KOPT-K1 (cell line): ENCODE results near the gene ZNF783.
"Not testable (repeated sequence)": the region's sequence is repeated elsewhere in the genome, so short reads cannot be mapped to it uniquely, and the experiment has no call there.

Source experiments
- H3K27ac ChIP-seq: fragments of 200-600 bp; sonication (generic); 2 replicates; pipeline ENCODE4 v1.5.1; 2016; ENCODE audit warnings: antibody characterized with exemption, mild to moderate bottlenecking, low read depth, low read length; ENCODE audit not compliant: poor library complexity, severe bottlenecking
- H3K36me3 ChIP-seq: fragments of 200-600 bp; sonication (generic); 2 replicates; pipeline ENCODE4 v1.5.1; 2017; ENCODE audit warnings: antibody characterized with exemption, mild to moderate bottlenecking, low read length, moderate library complexity; ENCODE audit not compliant: insufficient read depth
- H3K9me3 ChIP-seq: fragments of 200-600 bp; sonication (generic); 2 replicates; pipeline ENCODE4 v1.5.1; 2017; ENCODE audit warnings: antibody characterized with exemption, low read length, mild to moderate bottlenecking; ENCODE audit not compliant: insufficient read depth, poor library complexity, severe bottlenecking

Gene ZNF783

DNA sequence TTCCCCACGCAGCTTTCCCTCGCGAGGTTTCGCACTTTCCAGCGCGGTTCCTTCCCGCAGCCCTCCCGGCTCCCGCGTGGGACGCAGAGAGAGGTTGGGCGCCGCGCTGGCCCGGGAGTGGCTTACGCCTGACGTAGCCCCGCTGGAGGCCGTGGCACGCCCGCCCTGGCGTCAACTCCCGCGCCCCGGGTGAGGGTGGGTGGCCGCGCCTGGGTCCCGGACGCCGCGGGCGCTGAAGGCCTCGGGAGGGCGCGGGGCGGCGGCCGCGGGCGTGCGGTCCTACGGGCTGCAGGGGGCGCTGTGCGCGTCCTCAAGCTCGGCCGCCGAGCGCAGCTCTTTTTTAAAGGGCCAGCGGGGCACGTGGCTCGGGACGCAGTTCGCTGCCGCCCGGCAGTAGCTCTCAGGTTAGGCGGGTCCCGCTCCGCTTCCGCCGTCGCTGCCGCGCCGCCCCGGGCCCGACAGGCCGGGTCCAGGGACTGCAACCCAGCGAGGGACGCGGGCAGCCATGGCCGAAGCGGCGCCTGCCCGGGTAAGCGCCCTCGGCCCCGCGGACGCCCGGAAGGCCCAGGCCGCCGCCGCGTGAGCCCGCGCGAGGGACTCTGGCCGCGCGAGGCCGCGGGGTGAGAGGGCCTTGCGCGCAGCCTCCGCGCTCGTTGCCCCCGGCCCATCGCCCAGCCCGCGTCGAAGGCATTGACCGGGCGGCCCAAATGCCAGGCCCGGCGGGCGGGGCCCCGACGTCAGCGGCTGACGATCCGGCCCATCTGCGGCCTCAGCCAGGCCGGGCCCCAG is at the start of gene ZNF783:
Gene ZNF783 (plus strand): TSS at position 368 of the 789 bp plus-strand sequence. CDS start 138 bp downstream, at position 506.
- Histone ChIP-seq H3K9me3 (no peaks in the 10 kb centered on the region), H3K27ac (peak within 1 kb of the TSS; percentile 65), H3K36me3 (peaks cover 23% of the 10 kb centered on the region)

DNA sequence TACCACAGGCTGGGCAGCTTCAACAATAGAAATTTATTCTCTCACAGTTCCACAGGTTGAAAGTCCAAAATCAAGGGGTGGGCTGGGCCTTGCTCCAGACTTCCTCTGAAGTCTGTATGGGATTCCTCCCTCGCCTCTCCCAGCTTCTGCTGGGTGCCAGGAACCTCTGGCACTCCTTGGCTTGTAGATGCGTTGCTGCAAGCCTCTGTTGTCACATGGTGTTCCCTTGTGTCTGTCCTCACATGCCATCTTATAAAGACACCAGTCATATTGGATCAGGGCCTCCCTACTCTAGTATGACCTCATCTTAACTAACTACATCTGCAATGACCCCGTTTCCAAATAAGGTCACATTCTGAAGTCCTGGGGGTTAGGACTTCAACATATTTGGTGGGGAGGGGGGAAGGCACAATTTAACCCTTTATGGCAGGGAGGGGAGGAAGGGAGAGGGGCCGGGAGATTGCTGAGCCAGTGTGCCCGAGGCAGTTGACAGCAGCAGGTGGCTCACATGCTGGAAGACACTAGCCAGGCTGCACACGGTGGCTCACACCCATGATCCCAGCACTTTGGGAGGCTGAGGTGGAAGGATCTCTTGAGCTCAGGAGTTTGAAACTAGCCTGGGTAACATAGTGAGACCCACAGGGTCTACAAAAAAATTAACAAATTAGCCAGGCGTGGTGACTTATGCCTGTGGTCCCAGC is 47.8 kb upstream of the ZNF783 start:
- Histone ChIP-seq H3K9me3 (no peaks in the 10 kb centered on the region), H3K27ac (no peak overlapping the region), H3K36me3 (peaks cover 100% of the 10 kb centered on the region)

DNA sequence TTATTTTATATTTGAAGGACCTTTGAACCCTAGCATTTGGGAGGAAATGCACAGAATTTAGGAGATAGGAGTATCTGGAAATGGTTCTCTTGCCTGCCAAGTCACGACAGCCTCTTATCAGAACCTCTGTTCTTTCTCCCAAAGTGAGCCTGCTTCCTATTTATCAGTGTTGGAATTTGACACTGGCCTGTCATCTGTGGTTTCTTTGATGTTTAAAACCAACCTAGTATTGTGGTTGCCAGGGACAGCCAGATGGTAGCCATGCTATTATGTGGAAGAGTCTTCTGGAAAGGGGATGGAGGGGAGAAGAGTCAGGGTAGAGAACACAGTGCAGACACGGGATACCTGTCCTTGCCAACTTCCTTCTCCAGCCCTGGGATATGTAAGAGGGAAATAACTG is 45.6 kb upstream of the ZNF783 start:
- peaks cover 100% of the 10 kb centered on the region for H3K36me3 ChIP-seq
- no peak overlapping the region for H3K27ac ChIP-seq
- H3K9me3 ChIP-seq, result no peaks in the 10 kb centered on the region

DNA sequence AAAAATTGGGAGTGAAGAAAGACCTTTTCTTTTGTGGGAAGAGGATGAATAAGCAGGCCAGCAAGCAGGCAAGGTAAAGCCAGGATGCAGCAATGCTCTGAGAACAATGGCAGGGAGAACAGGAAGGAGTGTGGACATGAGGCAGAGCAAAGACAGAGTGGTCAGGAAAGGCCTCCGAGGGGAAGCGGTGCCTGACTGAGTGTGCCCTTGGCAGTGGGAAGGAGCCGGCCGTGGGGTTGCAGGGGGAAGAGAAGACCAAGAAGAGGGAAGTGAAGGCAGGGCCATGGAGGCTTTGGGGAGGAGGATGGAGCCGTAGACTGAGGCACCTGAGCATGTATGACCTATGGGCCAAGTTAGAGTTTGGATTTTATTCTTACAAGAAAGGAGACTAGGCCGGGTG is 44.4 kb upstream of the ZNF783 start:
- H3K27ac ChIP-seq, result no peak overlapping the region
- H3K36me3 ChIP-seq, result peaks cover 97% of the 10 kb centered on the region
- no peaks in the 10 kb centered on the region for H3K9me3 ChIP-seq

DNA sequence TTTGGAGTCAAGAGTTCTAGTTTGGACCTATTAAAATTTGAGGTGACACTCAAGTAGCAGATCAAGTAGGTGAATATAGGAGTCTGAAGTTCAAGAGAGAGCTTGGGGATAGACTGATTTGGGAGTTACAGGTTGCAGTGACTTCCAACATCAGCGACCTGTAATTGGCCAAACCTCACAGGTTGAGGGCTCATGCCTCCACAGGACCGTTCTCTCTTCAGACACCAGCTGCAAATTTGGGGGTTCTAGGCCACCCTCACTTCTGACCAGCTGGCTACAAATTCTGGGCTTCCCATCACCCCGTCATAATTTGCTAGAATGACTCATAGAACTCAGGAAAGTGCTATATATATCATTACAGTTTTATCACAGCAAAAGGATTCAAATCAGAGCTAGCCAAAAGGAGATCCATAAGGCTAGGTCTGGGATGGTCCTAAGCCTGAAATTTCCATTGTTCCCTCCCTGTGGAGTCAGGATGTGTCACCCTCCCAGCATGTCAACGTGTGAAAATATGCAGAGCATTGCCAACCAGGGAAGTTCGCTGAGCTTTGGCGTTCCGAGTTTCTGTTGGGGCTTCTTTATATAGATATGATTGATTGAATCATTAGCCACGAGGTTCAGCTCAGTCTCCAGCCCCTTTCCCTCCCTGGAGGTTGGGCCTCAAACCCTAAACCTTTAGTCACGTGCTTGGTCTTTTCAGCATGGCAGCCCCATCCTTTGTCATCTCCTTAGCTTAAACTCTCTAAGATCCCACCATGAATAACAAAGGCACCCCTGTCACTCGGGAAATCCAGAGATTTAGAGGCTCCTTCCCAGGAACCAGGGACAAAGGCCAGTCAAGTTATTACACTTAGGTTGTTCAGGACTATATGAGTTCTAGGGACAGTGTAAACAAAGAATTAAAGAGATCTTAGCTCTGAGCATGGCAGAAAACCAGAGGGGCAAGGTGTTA is 43.3 kb upstream of the ZNF783 start:
- H3K9me3 ChIP-seq, result no peaks in the 10 kb centered on the region
- peaks cover 94% of the 10 kb centered on the region for H3K36me3 ChIP-seq
- no peak overlapping the region for H3K27ac ChIP-seq

DNA sequence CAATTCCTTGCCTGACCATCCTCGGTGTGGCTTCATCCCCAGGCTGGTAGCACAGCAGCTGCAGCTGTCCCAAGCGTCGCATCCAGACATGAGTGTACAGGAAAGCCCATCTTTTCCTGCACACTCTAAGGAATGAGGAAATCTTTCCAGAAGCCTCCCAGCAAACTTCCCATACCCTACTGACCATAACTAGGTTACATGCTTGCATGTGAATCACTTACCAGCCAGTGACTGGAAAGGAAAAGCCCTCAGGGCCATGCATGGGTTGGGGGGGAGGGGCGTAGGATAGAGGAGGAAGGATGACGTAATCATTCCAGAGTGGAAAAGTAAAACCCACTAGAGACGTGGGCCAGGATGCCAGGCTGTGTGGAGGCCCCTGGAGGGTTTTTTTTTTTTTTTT is 41.5 kb upstream of the ZNF783 start:
- Histone ChIP-seq H3K36me3 (peaks cover 91% of the 10 kb centered on the region), H3K9me3 (no peaks in the 10 kb centered on the region), H3K27ac (no peak overlapping the region)

DNA sequence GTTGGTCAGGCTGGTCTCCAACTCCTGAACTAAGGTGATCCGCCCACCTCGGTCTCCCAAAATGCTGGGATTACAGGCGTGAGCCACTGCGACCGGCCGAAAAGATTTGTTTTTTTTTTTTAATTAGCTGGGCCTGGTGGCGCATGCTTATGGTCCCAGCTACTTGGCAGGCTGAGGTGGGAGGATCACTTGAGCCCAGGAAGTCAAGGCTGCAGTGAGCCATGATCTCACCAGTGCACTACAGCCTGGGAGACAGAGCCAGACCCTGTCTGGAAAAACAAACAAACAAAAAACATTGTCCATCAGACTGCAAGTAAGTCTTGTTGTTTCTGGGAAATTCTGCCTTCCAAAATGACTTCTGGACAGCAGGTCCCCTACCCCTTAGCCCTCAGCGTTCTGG is 38.8 kb upstream of the ZNF783 start:
- peaks cover 74% of the 10 kb centered on the region for H3K36me3 ChIP-seq

DNA sequence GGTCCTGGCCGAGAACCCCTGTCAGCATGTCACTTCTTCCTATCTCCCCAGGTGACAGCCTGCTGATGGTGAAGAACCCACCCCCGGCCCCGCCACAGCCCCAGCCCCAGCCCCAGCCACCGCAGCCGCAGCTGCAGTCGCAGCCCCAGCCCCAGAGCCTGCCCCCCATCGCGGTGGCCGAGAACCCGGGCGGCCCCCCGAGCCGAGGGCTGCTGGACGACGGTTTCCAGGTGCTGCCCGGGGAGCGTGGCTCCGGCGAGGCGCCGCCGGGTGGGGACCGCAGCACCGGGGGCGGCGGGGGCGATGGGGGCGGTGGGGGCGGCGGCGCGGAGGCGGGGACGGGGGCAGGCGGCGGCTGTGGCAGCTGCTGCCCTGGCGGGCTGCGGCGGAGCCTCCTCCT is 38.2 kb upstream of the ZNF783 start:
- Histone ChIP-seq H3K27ac (no peak overlapping the region), H3K36me3 (peaks cover 68% of the 10 kb centered on the region), H3K9me3 (no peaks in the 10 kb centered on the region)

More for the DNA sequence above, 38.8 kb upstream of the ZNF783 start:
- Histone ChIP-seq H3K9me3 (no peaks in the 10 kb centered on the region), H3K27ac (no peak overlapping the region)

DNA sequence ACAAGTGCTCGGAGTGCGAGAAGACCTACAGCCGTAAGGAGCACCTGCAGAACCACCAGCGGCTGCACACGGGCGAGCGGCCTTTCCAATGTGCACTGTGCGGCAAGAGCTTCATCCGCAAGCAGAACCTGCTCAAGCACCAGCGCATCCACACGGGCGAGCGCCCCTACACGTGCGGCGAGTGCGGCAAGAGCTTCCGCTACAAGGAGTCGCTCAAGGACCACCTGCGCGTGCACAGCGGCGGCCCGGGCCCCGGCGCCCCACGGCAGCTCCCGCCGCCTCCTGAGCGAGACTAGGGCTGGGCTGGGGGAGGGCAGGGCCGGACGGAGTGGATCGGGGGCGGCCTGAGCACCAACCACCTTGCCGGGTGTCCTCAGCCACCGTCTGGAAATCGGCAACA is 37.6 kb upstream of the ZNF783 start:
- no peaks in the 10 kb centered on the region for H3K9me3 ChIP-seq
- no peak overlapping the region for H3K27ac ChIP-seq
- peaks cover 62% of the 10 kb centered on the region for H3K36me3 ChIP-seq

DNA sequence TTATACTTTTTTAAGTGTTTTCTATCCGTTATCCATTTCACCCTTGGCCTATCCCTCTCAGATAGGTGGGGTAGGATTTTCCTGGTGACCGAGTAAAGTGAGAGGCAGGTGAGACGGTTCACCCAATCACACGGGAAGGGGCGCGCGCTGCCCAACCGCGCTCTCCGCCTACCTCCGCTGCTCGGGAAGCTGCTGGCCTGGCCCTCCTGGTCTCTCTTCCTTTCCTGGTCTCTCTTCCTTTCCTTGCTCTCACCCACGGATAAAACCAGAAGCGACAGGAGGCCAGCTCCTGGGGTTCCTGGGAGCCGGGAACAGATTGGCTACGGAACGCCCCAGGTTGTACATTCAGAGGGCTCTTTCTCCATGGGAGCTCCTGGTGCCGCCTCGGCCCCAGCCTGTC is 36.9 kb upstream of the ZNF783 start:
- H3K27ac ChIP-seq, result no peak overlapping the region
- peaks cover 55% of the 10 kb centered on the region for H3K36me3 ChIP-seq
- H3K9me3 ChIP-seq, result no peaks in the 10 kb centered on the region

DNA sequence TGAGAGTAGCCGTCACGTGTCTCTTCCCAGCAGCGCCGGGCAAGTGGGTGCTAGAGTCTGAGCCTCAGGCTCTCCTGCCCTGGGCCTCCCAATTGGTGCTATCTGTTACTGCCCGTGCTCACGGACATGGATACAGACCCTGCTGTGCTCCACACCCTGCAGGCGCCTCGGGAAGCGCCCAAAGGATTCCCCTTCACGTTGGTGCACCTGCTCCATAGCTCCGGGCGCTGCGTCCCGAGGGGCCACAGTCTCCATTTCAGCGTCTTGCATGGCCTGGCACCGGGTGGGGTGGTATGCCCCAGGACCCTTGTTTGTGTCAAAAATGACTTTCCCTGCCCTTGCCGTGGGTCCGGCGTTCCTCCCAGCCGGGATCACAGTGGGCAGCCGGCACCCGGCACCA is 36.3 kb upstream of the ZNF783 start:
- peaks cover 49% of the 10 kb centered on the region for H3K36me3 ChIP-seq
- H3K27ac ChIP-seq, result no peak overlapping the region
- H3K9me3 ChIP-seq, result no peaks in the 10 kb centered on the region

DNA sequence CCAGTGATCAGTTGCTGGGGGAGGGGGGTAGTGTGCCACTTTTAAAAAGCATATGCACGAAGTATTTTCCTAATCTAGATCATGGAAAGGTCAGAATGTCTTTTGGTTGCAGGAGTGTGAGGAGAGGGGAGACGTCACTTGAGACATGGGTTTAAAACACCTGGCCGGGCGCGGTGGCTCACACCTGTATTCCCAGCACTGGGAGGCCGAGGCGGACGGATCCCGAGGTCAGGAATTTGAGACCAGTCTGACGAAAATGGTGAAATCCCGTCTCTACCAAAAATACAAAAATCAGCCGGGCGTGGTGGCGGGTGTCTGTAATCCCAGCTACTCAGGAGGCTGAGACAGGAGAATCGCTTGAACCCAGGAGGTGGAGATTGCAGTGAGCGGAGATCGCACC is 35.6 kb upstream of the ZNF783 start:
- H3K9me3 ChIP-seq, H3K27ac ChIP-seq: not testable (repeated sequence)
- peaks cover 42% of the 10 kb centered on the region for H3K36me3 ChIP-seq

DNA sequence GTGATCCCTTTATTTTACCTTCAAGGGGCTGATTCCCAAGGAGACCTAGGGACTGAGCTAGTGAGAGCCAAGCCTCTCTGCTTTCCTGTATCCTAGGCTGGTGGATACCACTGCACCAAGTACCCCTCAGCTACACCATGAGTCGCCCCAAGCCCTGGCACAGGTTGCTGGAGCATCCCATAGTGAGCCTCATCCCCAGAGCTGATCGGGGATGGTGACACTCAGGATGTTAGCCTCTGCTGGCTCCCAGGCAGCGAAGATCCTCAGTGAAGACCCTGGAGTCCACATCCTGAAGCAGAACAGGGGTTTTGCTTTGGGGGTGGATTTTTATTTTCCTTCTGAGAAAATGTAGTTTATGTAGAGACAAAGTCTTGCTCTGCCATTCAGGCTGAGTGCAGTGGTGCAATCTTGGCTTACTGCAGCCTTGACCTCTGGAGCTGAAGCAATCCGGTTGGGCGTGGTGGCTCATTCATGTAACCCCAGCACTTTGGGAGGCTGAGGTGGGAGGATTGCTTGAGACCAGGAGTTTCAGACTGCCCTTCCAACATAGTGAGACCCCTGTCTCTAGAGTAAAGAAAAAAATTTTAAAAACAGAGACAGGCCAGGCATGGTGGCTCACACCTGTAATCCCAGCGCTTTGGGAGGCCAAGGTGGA is 35.0 kb upstream of the ZNF783 start:
- no peak overlapping the region for H3K27ac ChIP-seq
- H3K9me3 ChIP-seq, result no peaks in the 10 kb centered on the region
- H3K36me3 ChIP-seq, result peaks cover 38% of the 10 kb centered on the region

DNA sequence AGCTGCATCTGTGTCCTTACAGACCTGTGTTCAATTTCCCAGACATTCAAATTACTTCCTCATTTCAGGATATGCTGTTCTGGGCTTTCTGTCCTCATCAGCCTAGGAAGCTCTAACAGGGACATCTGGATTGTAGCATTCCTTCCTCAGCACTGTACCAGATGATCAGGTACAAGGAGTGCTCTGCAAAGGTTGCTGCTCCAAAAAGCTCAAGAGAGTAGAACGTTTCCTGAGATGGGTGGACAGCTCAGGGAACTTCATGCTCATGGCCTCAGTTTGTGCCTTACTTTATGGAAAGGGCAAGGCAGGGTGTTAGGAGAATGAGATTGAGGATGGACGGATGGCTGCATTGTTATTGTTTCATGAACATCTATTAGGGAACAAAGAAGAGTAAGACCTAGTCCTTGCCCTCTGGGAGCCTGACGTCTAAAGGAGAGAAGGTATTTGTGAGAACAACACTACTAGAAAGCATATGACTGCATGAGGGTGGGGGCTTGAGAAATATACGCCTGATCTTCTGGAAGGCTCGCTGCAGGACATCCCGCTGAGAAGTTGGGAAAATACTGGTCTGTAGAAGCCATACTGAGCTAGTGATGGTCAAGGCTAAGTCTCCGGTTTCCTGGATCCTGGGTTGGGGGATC is 33.0 kb upstream of the ZNF783 start:
- no peaks in the 10 kb centered on the region for H3K9me3 ChIP-seq
- H3K27ac ChIP-seq, result no peak overlapping the region
- peaks cover 25% of the 10 kb centered on the region for H3K36me3 ChIP-seq
